Measurements from ENCODE around the gene WNT9B.

Gene WNT9B

DNA sequence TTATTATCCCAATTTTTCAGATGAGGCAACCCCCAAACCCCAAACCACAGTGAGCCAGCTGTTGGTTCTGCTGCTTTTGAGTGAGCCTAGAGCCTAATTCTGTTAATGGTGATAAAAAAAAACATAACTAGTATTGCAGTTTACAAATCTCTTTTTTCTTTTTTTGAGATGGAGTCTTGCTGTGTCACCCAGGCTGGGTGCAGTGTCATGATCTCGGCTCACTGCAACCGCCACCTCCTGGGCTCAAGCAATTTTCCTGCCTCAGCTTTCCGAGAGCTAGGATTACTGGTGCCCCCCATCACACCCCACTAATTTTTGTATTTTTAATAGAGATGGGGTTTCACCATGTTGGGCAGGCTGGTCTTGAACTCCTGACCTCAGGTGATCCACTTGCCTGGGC lies 3.1 kb downstream of the WNT9B start:
- DNase-seq: no peak
- TF ChIP-seq GATA1 (IDR thresholded peaks at IDR 0.05; ENCODE audit: low read depth, low read length): no peak
- no peak for TF ChIP-seq POLR2A (IDR thresholded peaks at IDR 0.05; ENCODE audit: low read length)

DNA sequence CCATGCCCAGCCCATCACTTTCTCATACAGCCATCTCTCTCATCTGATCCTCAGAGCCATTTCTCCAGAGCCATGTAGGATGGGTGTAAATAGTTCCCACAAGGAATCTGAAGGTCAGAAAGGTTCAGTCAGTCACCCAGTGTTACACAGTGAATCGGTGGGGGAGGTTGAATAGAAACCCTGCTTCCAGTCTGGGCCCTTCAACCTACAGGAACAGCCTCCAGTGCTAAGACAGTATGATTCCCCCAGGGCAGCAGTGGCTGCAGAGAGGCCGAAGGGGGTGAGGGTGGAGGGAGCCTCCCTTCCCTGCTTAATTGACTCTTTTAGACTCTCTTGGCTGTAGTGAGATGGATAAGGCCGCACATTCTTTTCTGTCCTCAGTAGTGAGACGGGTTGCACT lies 3.6 kb downstream of the WNT9B start:
- no peak for TF ChIP-seq GATA1 (IDR thresholded peaks at IDR 0.05; ENCODE audit: low read depth, low read length)
- no peak for TF ChIP-seq POLR2A (IDR thresholded peaks at IDR 0.05; ENCODE audit: low read length)
- no peak for DNase-seq

DNA sequence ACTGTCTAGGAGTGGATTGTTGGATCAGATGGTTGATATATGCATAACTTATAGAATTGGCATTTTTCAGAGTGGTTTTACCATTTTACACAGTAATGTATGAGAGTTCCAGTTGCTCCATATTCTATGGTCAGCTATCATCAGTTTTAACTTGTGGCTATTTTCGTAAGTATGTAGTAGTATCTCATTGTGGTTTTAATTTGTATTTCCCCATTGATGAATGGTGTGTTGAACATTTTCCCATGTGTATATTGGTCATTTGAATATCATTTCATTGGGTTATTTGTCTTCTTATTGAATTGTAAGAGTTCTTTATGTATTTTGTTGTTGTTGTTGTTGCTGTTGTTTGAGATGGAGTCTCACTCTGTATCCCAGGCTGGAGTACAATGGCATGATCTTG lies 6.2 kb downstream of the WNT9B start:
- TF ChIP-seq POLR2A (IDR thresholded peaks at IDR 0.05; ENCODE audit: low read length) (no peak), GATA1 (IDR thresholded peaks at IDR 0.05; ENCODE audit: low read depth, low read length) (no peak)
- DNase-seq: no peak

DNA sequence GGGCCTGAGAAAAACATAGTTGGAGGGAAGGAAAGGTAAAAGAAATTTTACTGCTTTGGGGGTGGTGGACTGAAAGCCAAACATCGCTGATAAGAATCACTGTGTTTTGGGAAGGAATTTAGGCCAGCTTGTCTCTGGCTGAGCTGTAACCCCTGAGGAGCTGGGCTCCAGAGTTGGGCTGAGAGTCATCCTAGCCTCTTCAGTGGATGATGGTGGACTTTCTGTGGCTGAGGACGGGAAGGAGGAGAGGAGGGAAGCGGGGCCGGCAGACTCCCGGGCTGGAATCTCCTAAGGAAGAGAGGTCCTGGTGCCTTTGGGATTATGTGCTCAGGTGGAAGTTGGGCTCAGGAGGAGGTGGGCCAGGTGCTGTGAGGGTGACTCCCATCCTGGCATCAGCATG lies 8.6 kb downstream of the WNT9B start:
- TF ChIP-seq GATA1 (IDR thresholded peaks at IDR 0.05; ENCODE audit: low read depth, low read length) (no peak), POLR2A (IDR thresholded peaks at IDR 0.05; ENCODE audit: low read length) (no peak)
- no peak for DNase-seq

DNA sequence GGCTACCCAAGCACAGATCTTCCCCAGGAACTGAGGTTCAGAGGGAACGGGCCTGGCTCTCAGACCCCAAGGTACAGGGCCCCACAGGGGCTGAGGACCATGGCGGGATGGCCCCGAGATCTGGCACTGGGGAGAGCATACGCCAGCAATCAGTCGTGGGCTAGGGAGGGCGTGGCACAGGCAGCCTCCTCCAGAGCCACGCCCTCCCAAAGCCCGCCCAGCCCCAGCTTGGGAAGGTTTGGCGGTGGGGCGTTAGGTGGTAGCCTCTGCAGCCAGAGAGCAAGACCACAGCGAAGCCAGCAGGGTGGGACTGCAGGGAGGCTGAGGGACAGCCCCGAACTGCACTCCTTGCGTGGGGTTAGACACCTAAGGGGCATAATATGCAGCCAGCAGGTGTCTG lies 11.6 kb downstream of the WNT9B start:
- TF ChIP-seq POLR2A (IDR thresholded peaks at IDR 0.05; ENCODE audit: low read length) (no peak), GATA1 (IDR thresholded peaks at IDR 0.05; ENCODE audit: low read depth, low read length) (no peak)

DNA sequence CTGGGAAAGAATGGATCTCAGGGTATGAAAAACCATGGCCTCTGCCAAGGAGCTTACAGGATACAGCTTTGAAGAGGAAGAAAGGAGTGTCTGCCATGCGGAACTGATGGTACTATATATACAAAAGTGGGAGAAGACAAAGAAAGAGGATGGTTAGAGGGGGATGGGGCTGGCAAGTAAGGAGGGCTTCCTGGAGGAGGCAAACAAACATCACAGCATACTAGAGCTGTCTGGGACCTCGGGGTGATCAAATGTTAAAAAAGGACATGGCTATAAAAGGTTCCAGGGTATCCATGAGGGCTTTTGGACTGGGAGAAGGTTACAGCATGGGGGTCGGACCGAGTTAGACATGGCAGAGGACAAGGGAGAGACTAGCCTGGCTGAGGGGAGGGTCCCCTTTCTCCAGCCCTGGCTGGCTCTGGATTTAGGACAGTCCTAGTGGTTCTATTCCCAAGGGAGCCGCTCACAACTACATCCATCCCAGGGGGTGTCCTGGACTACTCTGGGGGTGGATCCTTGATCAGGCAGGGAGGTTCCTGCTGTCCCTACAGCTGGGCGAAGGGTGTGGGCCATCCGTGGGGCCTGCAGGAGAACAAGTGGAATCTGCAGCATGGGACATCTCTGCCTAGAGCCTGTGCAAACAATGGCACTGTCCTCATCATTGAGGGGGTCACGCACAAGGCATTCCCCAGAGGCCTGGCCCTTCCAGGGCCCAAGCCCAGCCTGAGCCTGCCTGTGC lies 12.2 kb downstream of the WNT9B start:
- TF ChIP-seq POLR2A (IDR thresholded peaks at IDR 0.05; ENCODE audit: low read length) (no peak), GATA1 (IDR thresholded peaks at IDR 0.05; ENCODE audit: low read depth, low read length) (no peak)
- DNase-seq: no peak

More for the DNA sequence above, 11.6 kb downstream of the WNT9B start:
- peak; percentile 28 to 30 for DNase-seq

DNA sequence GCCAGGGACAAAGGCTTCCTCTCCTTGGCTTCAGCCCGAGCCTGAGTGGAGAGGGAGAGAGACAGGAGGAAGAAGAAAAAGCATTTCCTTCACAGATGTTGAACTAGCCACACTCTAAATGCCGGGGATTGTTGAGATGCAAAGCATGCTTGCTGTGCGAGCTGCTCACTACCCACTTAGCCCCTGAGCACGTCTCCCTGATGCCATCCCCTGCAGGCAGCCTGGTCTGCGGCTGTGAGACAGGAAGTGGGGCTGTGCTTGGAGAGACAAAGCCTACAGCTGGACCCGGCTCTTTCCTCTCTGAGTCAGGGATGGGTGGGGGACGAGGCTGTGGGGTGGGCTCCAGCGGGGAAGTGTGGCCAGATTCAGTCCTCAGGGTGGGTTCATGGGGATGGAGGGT lies 13.7 kb downstream of the WNT9B start:
- no peak for DNase-seq
- no peak for TF ChIP-seq GATA1 (IDR thresholded peaks at IDR 0.05; ENCODE audit: low read depth, low read length)
- TF ChIP-seq POLR2A (IDR thresholded peaks at IDR 0.05; ENCODE audit: low read length): no peak

DNA sequence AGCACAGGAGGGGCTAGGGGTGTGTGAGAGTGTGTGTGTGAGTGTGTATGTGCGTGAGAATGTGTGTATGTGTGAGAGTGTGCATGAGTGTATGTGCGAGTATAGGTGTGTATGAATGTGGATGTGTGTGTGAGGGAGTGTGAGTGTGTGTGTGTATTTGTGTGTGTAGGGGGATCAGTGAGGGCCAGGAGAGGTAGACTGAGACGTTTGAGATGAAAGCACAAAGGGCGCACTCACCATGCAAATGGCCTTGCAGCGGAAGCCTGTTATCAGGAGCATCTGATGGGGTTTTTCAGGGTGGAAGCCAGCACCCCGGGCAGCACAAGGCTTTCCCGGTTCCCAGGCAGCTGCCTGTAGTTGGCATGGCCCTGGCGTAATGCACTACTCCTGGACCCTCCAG lies 14.9 kb downstream of the WNT9B start:
- TF ChIP-seq POLR2A (IDR thresholded peaks at IDR 0.05; ENCODE audit: low read length): no peak
- TF ChIP-seq GATA1 (IDR thresholded peaks at IDR 0.05; ENCODE audit: low read depth, low read length): no peak
- DNase-seq: no peak

DNA sequence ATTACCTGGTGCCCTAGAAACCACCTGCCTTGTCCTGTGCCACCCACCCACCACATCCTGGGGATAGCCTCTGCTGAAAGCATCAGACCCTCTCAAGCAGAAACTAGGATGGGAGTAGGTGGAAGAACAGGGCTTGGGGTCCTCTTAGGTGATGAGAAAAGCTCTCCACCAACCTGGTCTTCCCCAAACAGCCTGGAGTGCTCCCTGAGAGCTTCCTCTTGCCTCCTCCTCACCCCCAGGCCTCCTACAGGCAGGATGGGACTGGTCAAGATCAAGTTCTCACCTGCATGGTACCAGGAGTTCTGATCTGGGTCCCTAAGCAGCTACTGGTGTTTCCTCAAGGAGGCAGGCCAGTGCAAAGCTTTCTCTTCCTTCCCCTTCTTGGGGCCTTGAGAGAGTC lies 15.4 kb downstream of the WNT9B start:
- TF ChIP-seq GATA1 (IDR thresholded peaks at IDR 0.05; ENCODE audit: low read depth, low read length) (no peak), POLR2A (IDR thresholded peaks at IDR 0.05; ENCODE audit: low read length) (no peak)
- DNase-seq: no peak

DNA sequence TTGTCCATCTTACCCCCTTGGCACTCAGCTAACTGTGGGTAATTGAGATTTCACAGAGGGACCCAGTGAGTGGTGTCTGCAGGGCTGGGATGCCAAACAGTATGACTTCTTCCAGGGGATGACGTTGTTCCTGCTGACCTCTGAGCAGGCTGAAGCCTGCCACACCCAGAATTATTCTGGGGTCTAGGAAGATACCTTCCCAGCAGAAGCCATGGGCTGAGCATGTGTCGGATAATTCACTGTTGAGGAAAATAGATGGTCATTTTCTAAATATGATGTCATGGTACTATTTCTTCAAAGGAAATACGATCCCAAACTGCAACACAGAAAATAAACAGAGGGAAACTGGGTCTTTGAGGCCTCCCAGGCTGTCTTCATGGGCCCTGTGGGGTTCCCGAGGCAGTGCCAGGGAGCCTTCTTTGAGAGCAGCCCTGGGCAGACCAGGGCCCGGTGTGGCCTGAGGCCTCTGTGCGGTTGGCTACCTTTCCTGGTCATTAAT lies 17.4 kb downstream of the WNT9B start:
- no peak for TF ChIP-seq GATA1 (IDR thresholded peaks at IDR 0.05; ENCODE audit: low read depth, low read length)
- TF ChIP-seq POLR2A (IDR thresholded peaks at IDR 0.05; ENCODE audit: low read length): no peak
- no peak for DNase-seq

DNA sequence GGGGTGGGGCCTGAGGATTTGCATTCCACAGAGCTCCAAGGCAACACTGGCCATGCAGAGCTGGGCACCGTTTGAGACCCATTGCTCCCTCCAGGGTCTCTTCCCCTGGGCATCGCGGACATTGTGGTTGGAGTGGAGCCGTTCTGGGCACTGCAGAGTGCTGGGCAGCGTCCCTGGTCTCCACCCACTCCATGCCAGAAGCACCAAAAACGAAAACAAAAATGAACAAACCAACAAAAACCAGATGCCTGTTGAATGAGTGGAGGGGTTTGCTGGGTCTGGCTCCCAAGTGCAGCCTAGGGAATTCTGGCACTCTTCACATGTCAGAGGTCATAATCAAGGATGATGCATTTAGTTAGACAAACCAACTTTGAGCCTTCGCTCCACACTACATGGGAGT lies 17.9 kb downstream of the WNT9B start:
- no peak for DNase-seq
- TF ChIP-seq POLR2A (IDR thresholded peaks at IDR 0.05; ENCODE audit: low read length): no peak
- no peak for TF ChIP-seq GATA1 (IDR thresholded peaks at IDR 0.05; ENCODE audit: low read depth, low read length)

DNA sequence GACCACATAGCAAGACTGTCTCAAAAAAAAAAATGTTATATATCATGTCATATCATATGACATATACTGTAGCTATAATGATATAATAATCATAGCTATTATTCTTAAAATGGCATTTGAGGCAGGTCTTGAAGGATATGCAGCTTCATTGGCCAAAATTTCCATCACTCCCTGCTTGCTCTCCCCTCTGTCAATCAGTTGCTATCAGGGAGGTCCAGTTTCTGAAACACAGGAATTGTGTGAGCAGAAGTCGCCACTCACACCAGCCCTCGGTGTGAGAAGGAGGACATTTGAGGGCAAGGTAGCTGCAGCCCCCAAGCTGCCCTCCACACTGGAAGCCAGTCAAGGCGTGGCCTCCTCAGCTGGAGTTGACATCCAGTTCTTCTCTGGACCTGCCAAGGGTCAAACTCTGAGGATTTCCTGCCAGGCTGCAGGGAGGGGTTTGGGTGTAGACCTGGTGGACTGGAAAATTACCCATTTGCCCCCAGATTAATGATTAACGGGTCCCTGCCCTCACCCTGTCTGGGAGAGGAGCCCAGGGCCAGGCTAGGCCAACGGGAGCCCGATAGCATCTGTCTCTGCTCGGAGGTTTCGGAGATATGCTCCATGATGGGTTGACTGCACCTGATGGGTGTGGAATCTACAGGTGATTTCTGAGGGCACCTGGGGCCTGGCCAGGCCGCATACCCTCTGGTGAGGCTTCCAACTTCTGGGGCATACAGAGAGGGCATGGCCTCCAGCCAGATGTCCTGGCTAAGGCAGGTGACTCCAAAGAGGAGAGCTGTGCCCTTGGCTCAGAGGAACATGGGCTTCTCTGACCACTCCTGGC lies 18.8 kb downstream of the WNT9B start:
- TF ChIP-seq GATA1 (IDR thresholded peaks at IDR 0.05; ENCODE audit: low read depth, low read length) (no peak), POLR2A (IDR thresholded peaks at IDR 0.05; ENCODE audit: low read length) (no peak)
- no peak for DNase-seq

DNA sequence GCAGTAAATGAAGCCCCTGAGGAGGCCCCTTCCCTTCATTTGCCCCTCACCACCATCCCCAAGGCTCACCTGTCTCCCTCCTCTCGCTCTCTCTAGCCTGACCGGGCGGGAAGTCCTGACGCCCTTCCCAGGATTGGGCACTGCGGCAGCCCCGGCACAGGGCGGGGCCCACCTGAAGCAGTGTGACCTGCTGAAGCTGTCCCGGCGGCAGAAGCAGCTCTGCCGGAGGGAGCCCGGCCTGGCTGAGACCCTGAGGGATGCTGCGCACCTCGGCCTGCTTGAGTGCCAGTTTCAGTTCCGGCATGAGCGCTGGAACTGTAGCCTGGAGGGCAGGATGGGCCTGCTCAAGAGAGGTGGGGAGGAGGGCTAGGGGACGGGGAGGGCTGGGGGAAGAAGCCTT lies 21.0 kb downstream of the WNT9B start:
- no peak for DNase-seq
- TF ChIP-seq POLR2A (IDR thresholded peaks at IDR 0.05; ENCODE audit: low read length) (no peak), GATA1 (IDR thresholded peaks at IDR 0.05; ENCODE audit: low read depth, low read length) (no peak)

DNA sequence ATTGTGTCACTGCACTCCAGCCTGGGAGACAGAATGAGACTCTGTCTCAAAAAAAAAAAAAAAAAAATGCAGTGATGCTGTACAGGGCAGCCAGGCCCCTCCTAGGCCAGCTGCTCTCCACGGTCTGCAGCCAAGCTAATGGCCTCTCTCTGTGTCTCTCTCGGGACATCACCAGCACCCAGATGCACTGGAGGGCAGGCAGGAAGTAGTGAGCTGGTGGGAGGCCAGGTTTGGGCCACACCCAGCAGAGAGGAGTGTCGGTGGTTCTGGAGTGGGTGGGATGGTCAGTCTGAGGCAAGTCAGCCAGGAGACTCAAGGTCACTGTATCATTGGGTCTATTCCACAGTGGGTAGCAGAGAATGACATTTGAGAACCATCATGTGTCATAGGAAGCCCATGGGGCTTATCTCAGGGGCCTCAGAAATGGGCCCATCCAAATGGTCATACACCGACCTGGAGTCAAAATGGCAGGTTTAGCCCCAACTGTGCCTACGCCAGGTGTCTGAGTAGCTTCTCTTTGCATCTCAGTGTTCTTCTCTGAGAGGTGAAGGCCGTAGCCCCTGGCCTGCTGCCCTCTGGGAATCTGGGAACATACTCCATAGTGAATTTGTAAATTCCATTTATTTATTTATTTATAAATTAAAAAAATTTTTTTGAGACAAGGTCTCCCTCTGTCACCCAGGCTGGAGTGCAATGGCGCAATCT lies 22.7 kb downstream of the WNT9B start:
- TF ChIP-seq POLR2A (IDR thresholded peaks at IDR 0.05; ENCODE audit: low read length) (no peak), GATA1 (IDR thresholded peaks at IDR 0.05; ENCODE audit: low read depth, low read length) (no peak)
- DNase-seq: no peak
